Activated CD4-positive, CD25-positive, alpha-beta regulatory T cell treated with anti-CD3 and anti-CD28 coated beads, Interleukin-2, amount 50 U/mL, for 16 hours (primary cell): ENCODE measurements around the gene HSPB7.
"Not testable (repeated sequence)": the region's sequence is repeated elsewhere in the genome, so short reads cannot be mapped to it uniquely, and the experiment has no call there.

Experiments used
- DNase-seq: peaks from one replicate; pipeline ENCODE4 v3.0.0-alpha.2; 2020; ENCODE audit warnings: low read depth, low spot score

The HSPB7 gene

DNA sequence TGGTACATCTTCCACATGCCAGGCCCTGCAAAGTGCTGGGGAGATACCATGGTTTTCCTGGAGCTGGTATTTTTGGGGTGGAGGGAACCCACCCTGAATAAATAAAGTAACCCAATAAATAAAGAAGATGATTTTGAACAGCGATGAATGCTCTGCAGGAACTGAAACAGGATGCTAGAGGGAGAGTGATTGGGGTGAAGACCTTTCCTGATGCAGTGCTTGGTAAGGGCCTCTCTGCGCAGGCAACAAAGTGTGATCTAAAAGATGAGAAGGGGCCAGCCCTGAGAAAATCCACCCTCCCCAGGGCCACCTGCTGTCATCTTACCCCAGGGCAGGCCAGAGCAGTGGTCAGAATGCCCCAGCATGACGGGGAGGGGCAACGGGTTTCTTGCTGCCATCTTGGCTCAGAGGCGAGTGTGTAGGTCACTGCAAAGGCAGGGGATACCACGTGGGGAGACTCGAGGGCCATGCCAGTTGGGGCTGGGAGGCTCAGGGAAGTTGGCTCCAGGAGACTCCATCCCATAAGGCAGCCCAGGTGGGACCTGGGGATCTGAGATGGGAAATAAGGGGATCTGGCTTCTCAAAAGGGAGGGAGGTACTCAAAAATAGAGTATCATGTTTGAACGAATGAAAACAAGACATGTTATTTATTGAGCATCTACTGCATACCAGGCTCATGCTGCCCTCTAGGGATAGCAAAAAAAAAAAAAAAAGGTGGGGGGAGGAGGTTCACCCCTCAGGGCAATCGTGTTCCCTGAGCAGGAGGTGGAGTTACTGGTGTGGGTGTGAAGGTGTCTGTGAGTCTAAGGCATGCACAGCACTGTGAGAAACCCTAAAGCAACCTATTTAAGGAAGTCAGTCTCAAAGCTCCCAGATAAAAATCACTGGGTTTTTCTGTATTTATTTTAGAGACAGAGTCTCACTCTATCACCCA lies 11.0 kb downstream of the HSPB7 start:
- no peak for DNase-seq

- DNase-seq: no peak
Measured at GRCh38 chr1:16006010-16006409, 11.8 kb downstream of the HSPB7 start.

- DNase-seq: no peak
Measured at GRCh38 chr1:16005597-16005996, 12.2 kb downstream of the HSPB7 start.

GRCh38 chr1:16001274-16001673 lies 16.6 kb downstream of the HSPB7 start:
- DNase-seq: not testable (repeated sequence)

DNA sequence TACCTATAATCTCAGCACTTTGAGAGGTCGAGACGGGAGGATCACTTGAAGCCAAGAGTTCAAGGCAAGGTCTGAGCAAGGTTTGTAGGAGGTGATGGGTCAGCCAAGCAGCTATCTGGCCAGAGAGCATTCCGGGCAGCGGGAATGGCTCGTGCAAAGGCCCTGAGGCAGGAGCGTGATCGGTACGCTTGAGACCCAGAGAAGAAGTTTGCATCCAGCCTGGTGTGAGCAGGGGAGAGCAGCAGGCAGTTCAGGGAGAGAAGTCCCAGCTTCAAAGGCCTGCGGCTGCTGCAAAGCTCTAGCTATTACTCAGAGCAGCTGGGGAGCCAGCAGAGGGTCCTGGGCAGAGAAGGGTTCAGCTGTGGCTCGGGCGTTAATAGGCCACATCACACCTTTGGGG lies 18.9 kb downstream of the HSPB7 start:
- no peak for DNase-seq

DNA sequence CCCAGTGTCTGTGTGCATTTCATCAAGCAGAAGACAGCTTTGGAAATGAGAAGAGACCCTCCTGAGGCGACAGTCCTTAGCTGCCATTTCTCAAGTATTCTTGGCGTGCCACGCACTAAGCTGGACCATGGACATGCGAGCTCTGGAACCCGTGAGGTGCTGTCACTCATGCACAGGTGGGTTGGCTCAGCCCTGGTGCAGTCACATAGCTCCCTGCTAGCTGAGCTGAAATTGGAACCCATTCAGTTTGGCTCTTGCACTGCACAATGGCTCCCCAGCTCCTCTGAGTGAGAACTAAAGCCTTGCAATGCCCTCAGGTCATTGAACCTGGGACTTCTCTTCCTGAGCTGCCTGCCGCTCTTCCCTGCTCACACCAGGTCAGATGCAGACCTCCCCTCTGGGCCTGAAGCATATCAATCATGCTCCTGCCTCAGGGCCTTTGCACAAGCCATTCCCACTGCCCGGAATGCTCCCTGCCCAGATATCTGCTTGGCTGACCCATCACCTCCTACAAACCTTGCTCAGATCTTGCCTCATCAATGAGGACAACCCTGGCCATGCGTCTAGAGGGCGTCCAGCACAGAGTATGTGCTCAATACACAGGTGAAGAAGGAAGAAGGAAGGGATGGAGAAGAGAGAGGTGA lies 20.1 kb downstream of the HSPB7 start:
- DNase-seq: no peak

- no peak for DNase-seq
Measured at GRCh38 chr1:15997076-15997585, 20.7 kb downstream of the HSPB7 start.

GRCh38 chr1:15994590-15995351 lies 23.1 kb downstream of the HSPB7 start:
- no peak for DNase-seq

DNA sequence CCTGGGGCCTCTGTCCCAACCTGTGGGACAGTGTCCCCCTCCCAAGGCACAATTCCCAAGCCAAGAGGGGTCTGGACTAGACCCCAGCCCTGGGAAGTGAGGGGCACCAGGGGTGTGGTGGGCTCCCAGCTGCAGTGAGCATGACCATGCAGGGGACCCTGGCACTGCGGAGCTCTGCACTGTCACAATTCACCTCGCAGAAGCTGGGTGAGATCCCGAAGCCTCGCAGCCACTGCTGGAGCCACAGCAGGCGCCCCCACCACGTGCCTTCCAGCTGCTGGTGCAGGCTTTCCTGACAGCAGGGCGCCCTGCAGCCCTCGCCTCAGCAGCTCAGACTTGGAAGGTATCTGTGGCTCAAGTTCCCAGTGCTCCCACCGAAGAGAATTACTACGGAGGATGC lies 23.8 kb downstream of the HSPB7 start:
- no peak for DNase-seq

DNA sequence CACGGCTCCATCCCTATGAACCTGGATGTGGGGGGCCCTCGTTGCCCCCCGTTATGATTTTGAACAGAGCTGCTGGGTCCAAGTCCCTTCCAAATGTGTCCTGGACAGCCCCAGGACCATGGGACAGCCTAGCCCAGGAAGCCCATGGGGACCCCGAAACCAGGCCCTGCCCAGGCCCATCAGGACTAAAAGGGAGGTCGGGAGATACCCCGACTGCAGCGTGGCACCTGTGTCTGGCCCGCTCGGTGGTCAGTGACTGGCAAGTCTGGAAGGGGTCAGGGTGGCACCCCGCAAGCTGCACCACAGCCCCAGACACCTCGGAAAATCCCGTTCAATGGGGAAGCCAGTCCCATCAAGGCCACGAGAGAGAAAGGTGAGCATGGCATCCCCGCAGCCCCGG lies 24.2 kb downstream of the HSPB7 start:
- no peak for DNase-seq

GRCh38 chr1:15992582-15993500 lies 25.0 kb downstream of the HSPB7 start:
- no peak for DNase-seq

GRCh38 chr1:15992187-15992553 lies 25.7 kb downstream of the HSPB7 start:
- no peak for DNase-seq

DNA sequence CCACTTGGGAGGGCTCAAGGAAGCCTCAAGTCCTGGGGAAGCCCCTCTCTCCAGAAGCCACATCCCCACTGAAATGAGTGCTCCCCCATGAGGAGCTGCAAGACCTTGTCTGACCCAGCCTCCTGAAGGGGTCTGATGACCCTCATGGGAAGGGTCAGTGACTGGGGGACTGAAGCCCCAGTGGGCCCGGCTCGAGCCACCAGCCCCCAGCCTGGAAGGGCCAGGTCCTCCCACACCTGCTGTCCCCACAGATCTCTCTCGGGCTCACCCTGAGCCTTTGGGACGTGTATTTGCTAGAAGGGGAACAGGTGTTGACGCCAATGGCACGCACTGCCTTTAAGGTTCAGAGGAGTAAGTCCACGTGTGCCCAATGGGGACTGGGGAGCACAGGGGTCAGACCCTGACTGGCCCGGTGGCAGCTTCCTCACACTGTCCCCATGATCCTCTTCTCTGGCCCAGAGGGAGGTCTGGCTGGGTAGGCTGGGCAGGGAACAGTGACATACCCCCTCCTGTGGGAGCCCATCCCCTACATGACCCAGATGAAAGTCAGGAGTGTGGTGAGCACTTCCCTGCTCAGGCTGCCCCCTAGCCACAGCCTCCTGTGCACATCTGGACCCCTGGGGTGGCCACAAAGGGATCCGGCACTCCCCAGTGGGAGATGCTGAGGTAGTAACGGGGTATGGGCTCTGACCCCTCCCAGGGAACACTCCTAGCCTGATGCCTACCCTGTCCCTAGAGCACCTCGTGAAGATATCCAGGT lies 26.2 kb downstream of the HSPB7 start:
- DNase-seq: no peak

- DNase-seq: no peak
Measured at GRCh38 chr1:15989776-15990175, 28.1 kb downstream of the HSPB7 start.

DNA sequence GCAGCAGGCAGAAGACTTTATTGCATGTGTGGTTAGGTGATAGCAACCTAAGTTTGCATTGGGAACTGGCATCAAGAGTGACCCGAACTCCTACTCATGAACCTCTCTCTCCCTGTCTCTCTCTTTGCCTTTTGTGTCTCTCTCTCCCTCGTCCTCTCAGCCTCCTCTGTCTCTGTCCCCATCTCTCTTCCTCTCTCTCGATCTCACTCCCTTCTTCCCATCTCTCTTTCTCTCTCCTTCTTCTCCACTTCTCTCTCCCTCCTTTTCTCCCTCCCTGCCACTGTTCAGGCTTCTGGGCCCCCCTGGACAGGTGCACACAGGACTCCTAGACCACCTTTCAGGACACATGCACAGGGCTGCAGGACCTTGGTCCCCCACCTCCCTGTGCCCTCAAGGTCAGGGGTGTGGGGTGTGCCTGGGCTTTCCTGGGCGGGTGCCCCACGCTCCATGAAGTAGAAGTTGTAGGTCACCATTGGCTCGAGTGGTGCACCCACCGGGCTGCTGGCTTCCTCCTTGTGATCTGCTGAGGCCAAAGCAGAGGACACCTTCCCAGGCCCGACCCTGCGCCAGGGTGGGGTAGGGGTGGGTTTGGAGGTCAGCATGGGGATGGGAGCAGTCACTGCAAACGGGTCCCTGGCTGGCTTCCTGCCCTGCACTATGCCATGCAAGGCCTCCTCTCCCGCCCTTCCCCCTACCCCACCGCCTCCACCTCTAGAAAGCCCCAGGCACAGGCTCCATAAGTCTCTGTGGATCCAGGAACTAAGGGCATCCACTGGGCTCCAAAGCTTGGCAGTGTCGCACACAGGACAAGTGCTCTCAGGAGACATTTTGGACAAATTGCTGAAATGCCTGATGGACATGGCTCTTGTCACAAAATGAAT lies 28.7 kb downstream of the HSPB7 start:
- DNase-seq: no peak

- DNase-seq: no peak
Measured at GRCh38 chr1:15985611-15986297, 32.1 kb downstream of the HSPB7 start.

DNA sequence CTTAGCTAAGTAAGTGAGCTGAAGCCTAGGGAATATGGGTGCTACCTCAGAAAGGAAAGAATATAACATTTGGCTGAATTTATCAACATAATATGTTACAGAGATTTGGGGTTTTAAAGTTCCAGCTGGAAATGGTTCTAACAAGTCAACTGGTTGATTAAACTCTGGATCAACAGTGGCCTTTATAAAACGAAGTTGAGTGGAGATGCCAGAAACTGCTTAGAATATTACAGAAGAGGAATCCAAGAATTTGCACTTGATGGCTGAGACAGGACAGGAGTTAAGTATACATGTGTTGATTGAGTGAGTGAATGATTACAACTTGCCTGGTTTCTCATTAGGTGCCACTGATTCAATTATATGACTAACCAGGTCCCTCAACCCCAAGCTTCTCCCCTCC lies 34.6 kb downstream of the HSPB7 start:
- no peak for DNase-seq

DNA sequence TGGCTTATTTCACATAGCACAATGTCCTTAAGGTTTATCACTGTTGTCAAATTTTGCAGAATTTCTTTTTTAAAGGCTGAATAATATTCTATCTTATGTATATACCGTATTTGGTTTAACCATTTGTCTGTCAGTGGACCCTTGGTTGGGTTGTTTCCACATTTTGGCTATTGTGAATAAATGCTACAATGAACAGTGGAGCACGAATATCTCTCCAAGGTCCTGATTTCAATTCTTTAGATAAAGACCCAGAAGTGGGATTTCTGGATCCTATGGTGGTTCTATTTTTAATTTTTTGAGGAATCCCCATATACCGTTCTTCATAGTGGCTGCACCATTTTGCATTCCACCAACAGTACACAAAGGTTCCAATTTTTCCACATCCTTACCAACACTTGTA lies 36.2 kb downstream of the HSPB7 start:
- DNase-seq: no peak

DNA sequence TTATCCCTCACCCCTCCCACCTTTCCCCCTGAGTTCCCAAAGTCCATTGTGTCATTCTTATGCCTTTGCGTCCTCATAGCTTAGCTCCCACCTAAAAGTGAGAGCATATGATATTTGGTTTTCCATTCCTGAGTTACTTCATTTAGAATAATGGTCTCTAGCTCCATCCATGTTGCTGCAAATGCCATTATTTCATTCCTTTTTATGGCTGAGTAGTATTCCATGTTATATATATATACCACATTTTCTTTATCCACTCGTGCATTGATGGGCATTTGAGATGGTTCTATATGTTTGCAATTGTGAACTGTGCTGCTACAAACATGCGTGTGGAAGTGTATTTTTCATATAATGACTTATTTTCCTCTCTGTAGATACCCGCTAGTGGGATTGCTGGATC lies 39.9 kb downstream of the HSPB7 start:
- DNase-seq: not testable (repeated sequence)
